ENCODE data around the gene CALY.

DNA sequence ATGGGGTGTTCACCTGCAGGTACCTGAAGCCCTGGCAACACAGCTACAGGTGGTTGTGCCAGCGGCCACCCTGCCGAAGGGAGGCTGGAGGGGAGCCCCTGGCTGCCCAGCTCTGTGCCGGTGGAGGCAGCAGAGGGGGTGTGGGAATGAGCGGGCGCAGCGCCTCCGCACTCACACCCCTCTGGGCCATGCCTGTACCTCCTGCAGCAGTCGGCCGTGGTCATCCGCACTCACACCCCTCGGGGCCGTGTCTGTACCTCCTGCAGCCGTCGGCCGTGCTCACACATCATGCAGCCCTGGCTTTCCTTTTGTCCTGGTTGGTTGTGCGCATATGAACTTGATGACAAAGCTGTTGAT, 26.3 kb downstream of the CALY start:
- TF ChIP-seq EP300 (IDR thresholded peaks at IDR 0.05; ENCODE audit: borderline replicate concordance) (no peak), CEBPB (IDR thresholded peaks at IDR 0.05) (no peak), RAD21 (IDR thresholded peaks at IDR 0.05; ENCODE audit: low read depth) (no peak), TCF12 (IDR thresholded peaks at IDR 0.05; ENCODE audit: low read depth) (no peak), FOXM1 (IDR thresholded peaks at IDR 0.05; ENCODE audit: borderline replicate concordance, low read depth) (no peak)
